GM12892 (cell line): ENCODE results near the gene SRCIN1.
"Not testable (repeated sequence)": the region's sequence is repeated elsewhere in the genome, so short reads cannot be mapped to it uniquely, and the experiment has no call there.

Source experiments
- POLR2A ChIP-seq: IDR thresholded peaks from 2 replicates; pipeline ENCODE4 v1.6.1; 2011; ENCODE audit warnings: low read depth, low read length, control low read depth
- POLR2AphosphoS5 ChIP-seq: IDR thresholded peaks from 2 replicates; pipeline ENCODE4 v1.6.1; 2011; ENCODE audit warnings: low read depth, low read length, control low read depth
- TAF1 ChIP-seq: IDR thresholded peaks from 2 replicates; pipeline ENCODE4 v1.6.1; 2011; ENCODE audit warnings: low read depth, mild to moderate bottlenecking, control low read depth, low read length, borderline replicate concordance

DNA sequence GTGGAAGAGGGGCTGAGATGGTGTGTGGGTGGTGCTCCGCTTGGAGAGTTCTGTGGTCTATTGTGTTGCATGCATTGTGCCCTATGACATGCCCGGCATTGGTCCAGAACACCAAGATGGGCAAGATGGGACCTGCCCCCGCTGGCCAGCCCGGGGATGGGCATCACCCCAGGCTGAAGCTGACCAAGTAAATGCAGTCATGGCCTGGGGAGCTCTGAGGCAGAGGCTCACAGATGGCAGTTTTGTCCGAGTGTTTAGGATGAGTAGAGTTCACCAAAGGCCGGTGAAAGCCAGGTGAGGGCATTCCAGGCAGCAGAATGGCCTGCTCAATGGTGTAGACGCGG lies 123.1 kb downstream of the SRCIN1 start:
- TF ChIP-seq POLR2A, POLR2AphosphoS5, TAF1: not testable (repeated sequence)
